ENCODE results near the gene ASB5. TPM values are rescaled to one million over a fixed set of nuclear protein-coding genes. Genes with fewer than 3 reads are reported as not detected.
"Not testable (repeated sequence)": the region's sequence is repeated elsewhere in the genome, so short reads cannot be mapped to it uniquely, and the experiment has no call there.

Gene ASB5
- total and polyA plus RNA-seq, 2 donors, result under 0.01 to 0.34 TPM

DNA sequence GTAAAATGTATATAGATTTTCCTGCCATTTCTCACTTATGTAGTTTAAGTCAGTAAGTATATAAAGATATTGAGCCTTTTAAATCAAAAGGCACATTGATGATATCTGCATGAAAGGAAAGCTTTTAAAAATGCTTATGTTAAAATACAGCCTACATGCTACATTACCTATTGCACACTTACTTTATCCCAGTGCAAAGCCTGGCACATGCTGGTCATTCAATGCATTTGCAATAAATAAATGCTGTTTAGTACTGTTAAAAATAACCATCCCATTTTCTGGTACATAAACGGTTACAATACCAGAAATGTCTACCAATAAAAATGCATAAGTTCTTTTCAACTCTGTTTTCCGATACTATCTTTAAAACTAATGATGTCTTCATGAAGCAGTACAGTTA, 51.5 kb downstream of the ASB5 start:
- DNase-seq (ENCODE audit: low read depth in 6 of 9, low spot score in 9 of 9), result no peak
- H3K27me3 ChIP-seq (ENCODE audit: control insufficient read depth in 2 of 2, insufficient read depth in 1 of 2, low read length in 1 of 2), result no peaks in the 10 kb centered on the region
- H3K9me3 ChIP-seq (ENCODE audit: control insufficient read depth in 2 of 2, insufficient read depth in 1 of 2, low read length in 1 of 2), result no peaks in the 10 kb centered on the region
- H3K4me1 ChIP-seq (ENCODE audit: control insufficient read depth in 2 of 2, insufficient read depth in 2 of 2, low read length in 2 of 2), result no peaks in the 10 kb centered on the region
- no peak overlapping the region for H3K27ac ChIP-seq (ENCODE audit: low read depth in 1 of 2, low read length in 1 of 2)
- H3K36me3 ChIP-seq (ENCODE audit: control insufficient read depth in 2 of 2, insufficient read depth in 2 of 2, low read length in 1 of 2), result no peaks in the 10 kb centered on the region
- H3K4me3 ChIP-seq (ENCODE audit: low read length in 2 of 2), result no peak overlapping the region
- 90% methylated on average over 2 of the region's 2 CpGs for WGBS

DNA sequence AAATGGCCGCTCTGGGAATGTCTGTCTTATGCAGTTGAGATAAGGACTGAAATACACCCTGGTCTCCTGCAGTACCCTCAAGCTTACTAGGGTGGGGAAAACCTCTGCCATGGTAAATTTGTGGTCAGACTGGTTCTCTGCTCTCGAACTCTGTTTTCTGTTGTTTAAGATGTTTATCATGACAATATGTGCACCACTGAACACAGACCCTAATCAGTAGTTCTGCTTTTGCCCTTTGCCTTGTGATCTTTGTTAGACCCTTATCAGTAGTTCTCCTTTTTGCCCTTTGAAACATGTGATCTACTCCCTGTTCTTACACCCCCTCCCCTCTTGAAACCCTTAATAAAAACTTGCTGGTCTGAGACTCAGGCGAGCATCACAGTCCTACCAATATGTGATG, 56.7 kb downstream of the ASB5 start:
- not testable (repeated sequence) for H3K4me1 ChIP-seq (ENCODE audit: control insufficient read depth in 2 of 2, insufficient read depth in 2 of 2, low read length in 2 of 2); DNase-seq (ENCODE audit: low read depth in 6 of 9, low spot score in 9 of 9); H3K27ac ChIP-seq (ENCODE audit: low read depth in 1 of 2, low read length in 1 of 2); H3K9me3 ChIP-seq (ENCODE audit: control insufficient read depth in 2 of 2, insufficient read depth in 1 of 2, low read length in 1 of 2); H3K4me3 ChIP-seq (ENCODE audit: low read length in 2 of 2); H3K36me3 ChIP-seq (ENCODE audit: control insufficient read depth in 2 of 2, insufficient read depth in 2 of 2, low read length in 1 of 2); H3K27me3 ChIP-seq (ENCODE audit: control insufficient read depth in 2 of 2, insufficient read depth in 1 of 2, low read length in 1 of 2)
- WGBS, result 71% methylated on average over 3 of the region's 3 CpGs

DNA sequence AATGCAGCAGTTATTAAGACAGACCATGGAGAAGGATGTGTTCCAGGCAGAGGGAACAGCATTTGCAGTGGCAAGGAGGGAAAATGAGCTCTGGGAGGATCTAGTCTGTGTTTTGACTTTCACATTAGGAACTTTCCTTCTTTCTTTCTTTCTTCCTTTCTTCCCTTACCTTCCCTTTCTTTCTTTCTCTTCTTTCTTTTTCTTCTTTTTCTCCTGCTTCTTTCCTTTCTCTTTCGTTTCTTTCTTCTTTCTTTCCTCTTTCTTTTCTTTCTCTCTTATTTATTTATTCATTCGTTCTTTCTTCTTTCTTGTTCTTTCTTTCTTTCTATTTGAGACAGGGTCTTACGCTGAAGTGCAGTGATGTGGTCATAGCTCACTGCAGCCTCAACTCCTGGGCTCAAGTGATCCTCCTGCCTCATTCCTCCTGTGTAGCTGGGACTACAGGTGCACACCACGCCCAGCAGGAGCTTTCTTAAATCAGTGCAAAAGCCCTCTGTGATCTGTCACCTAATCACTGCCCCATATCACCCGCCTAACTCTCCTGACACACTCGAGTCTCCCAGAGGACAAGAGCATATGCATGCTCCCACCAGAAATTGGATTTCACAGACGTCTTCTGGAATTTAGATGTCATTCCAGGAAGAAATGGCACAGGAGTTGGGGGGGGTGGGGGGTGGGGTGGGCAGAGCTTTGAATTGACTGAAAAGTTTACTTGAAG, 58.3 kb downstream of the ASB5 start:
- H3K4me1 ChIP-seq (ENCODE audit: control insufficient read depth in 2 of 2, insufficient read depth in 2 of 2, low read length in 2 of 2), result no peaks in the 10 kb centered on the region
- DNase-seq (ENCODE audit: low read depth in 6 of 9, low spot score in 9 of 9), result no peak

DNA sequence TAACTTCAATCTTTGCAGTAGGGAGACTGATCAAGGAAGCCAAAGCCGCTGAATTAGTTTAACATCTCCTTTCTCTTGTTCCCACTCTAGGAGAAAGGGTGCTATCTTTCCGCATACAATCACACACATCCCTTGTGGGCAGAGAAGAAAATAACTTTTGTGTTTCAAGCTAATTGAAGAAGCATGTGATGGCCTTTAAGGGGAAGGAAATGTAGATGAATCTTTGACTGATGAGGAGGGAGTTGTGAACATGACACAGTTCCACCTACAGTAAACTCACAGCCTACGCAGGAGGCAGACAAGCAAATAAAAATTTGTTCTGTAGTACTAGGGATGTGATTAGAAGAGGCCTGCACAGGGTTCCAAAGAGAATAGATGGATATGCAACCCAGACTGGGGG, 58.9 kb downstream of the ASB5 start:
- no peaks in the 10 kb centered on the region for H3K9me3 ChIP-seq (ENCODE audit: control insufficient read depth in 2 of 2, insufficient read depth in 1 of 2, low read length in 1 of 2)

More for the DNA sequence above, 58.3 kb downstream of the ASB5 start:
- no peaks in the 10 kb centered on the region for H3K9me3 ChIP-seq (ENCODE audit: control insufficient read depth in 2 of 2, insufficient read depth in 1 of 2, low read length in 1 of 2)
- no peaks in the 10 kb centered on the region for H3K27me3 ChIP-seq (ENCODE audit: control insufficient read depth in 2 of 2, insufficient read depth in 1 of 2, low read length in 1 of 2)
- H3K36me3 ChIP-seq (ENCODE audit: control insufficient read depth in 2 of 2, insufficient read depth in 2 of 2, low read length in 1 of 2), result no peaks in the 10 kb centered on the region
- no peak overlapping the region for H3K27ac ChIP-seq (ENCODE audit: low read depth in 1 of 2, low read length in 1 of 2)
- 90% methylated on average over 7 of the region's 7 CpGs for WGBS
- H3K4me3 ChIP-seq (ENCODE audit: low read length in 2 of 2), result no peak overlapping the region

DNA sequence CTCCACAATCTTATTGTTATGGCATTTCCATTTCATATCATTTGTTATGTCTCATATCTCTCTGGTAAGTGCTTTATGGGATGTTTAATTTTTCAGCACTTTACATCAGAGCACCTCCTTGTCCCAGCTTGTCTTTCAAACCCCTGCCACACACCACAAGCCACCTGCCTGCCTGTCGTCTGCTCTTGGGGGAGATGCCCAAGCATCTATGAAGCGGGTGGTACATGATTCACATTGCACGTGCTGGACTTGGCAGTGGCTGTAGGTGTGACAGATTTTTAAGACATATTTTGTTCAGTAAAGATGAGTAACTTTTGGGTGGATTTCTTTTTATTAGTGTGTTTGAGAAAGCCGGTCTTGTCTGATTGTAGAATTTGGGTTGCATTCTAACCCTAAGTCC, 59.5 kb downstream of the ASB5 start:
- H3K27me3 ChIP-seq (ENCODE audit: control insufficient read depth in 2 of 2, insufficient read depth in 1 of 2, low read length in 1 of 2), result no peaks in the 10 kb centered on the region
- WGBS, result 96% methylated on average over 4 of the region's 4 CpGs
- H3K36me3 ChIP-seq (ENCODE audit: control insufficient read depth in 2 of 2, insufficient read depth in 2 of 2, low read length in 1 of 2), result no peaks in the 10 kb centered on the region
- H3K27ac ChIP-seq (ENCODE audit: low read depth in 1 of 2, low read length in 1 of 2), result no peak overlapping the region
- H3K4me1 ChIP-seq (ENCODE audit: control insufficient read depth in 2 of 2, insufficient read depth in 2 of 2, low read length in 2 of 2), result no peaks in the 10 kb centered on the region
- no peak for DNase-seq (ENCODE audit: low read depth in 6 of 9, low spot score in 9 of 9)
- H3K4me3 ChIP-seq (ENCODE audit: low read length in 2 of 2), result no peak overlapping the region
- H3K9me3 ChIP-seq (ENCODE audit: control insufficient read depth in 2 of 2, insufficient read depth in 1 of 2, low read length in 1 of 2), result no peaks in the 10 kb centered on the region

More for the DNA sequence above, 58.9 kb downstream of the ASB5 start:
- 91% methylated on average over 3 of the region's 3 CpGs for WGBS
- Histone ChIP-seq H3K36me3 (ENCODE audit: control insufficient read depth in 2 of 2, insufficient read depth in 2 of 2, low read length in 1 of 2) (no peaks in the 10 kb centered on the region), H3K4me3 (ENCODE audit: low read length in 2 of 2) (no peak overlapping the region), H3K4me1 (ENCODE audit: control insufficient read depth in 2 of 2, insufficient read depth in 2 of 2, low read length in 2 of 2) (no peaks in the 10 kb centered on the region), H3K27me3 (ENCODE audit: control insufficient read depth in 2 of 2, insufficient read depth in 1 of 2, low read length in 1 of 2) (no peaks in the 10 kb centered on the region), H3K27ac (ENCODE audit: low read depth in 1 of 2, low read length in 1 of 2) (no peak overlapping the region)
- DNase-seq (ENCODE audit: low read depth in 6 of 9, low spot score in 9 of 9), result no peak

DNA sequence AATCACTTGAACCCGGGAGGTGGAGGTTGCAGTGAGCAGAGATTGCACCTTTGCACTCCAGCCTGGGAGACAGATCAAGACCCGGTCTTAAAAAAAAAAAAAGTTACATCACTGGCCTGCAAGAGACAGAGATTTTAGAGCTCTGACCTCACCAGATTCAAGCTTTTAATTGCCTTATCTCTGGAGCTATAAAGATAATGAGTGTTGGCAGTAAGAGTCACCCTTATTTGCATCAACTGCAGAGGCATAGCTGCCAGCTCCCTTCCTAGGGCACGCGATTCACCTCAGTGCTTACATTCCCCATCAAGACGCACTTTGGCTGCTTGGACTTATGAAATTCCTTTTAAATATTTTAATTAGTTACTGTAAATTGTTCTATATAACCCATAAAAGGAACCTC, 61.2 kb downstream of the ASB5 start:
- WGBS, result 98% methylated on average over 5 of the region's 5 CpGs
- Histone ChIP-seq H3K9me3 (ENCODE audit: control insufficient read depth in 2 of 2, insufficient read depth in 1 of 2, low read length in 1 of 2) (no peaks in the 10 kb centered on the region), H3K27ac (ENCODE audit: low read depth in 1 of 2, low read length in 1 of 2) (no peak overlapping the region), H3K4me3 (ENCODE audit: low read length in 2 of 2) (no peak overlapping the region), H3K4me1 (ENCODE audit: control insufficient read depth in 2 of 2, insufficient read depth in 2 of 2, low read length in 2 of 2) (no peaks in the 10 kb centered on the region), H3K27me3 (ENCODE audit: control insufficient read depth in 2 of 2, insufficient read depth in 1 of 2, low read length in 1 of 2) (no peaks in the 10 kb centered on the region), H3K36me3 (ENCODE audit: control insufficient read depth in 2 of 2, insufficient read depth in 2 of 2, low read length in 1 of 2) (no peaks in the 10 kb centered on the region)
- DNase-seq (ENCODE audit: low read depth in 6 of 9, low spot score in 9 of 9), result no peak

DNA sequence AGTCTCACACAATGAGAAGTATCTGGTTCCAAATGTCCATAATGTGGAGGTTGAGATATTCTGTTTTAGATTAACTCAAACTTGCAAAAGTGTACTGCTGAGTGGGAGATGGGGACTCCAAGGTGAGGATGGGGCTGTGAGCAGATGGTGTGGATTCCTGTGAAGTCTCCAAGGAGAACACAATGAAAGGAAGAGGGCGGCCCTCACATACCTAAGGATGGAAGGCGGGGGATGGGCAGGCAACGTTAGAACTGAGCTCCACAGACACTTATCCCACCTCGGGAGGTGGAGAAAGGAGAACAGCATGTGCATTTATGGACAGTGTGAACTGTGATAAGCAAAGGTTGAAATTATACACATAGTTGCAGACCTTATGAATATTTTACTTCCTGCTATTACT, 63.7 kb downstream of the ASB5 start:
- Histone ChIP-seq H3K4me1 (ENCODE audit: control insufficient read depth in 2 of 2, insufficient read depth in 2 of 2, low read length in 2 of 2) (no peaks in the 10 kb centered on the region), H3K4me3 (ENCODE audit: low read length in 2 of 2) (no peak overlapping the region), H3K27ac (ENCODE audit: low read depth in 1 of 2, low read length in 1 of 2) (no peak overlapping the region), H3K27me3 (ENCODE audit: control insufficient read depth in 2 of 2, insufficient read depth in 1 of 2, low read length in 1 of 2) (no peaks in the 10 kb centered on the region), H3K9me3 (ENCODE audit: control insufficient read depth in 2 of 2, insufficient read depth in 1 of 2, low read length in 1 of 2) (no peaks in the 10 kb centered on the region), H3K36me3 (ENCODE audit: control insufficient read depth in 2 of 2, insufficient read depth in 2 of 2, low read length in 1 of 2) (no peaks in the 10 kb centered on the region)
- no peak for DNase-seq (ENCODE audit: low read depth in 6 of 9, low spot score in 9 of 9)
- WGBS, result 75% methylated on average over 4 of the region's 4 CpGs

DNA sequence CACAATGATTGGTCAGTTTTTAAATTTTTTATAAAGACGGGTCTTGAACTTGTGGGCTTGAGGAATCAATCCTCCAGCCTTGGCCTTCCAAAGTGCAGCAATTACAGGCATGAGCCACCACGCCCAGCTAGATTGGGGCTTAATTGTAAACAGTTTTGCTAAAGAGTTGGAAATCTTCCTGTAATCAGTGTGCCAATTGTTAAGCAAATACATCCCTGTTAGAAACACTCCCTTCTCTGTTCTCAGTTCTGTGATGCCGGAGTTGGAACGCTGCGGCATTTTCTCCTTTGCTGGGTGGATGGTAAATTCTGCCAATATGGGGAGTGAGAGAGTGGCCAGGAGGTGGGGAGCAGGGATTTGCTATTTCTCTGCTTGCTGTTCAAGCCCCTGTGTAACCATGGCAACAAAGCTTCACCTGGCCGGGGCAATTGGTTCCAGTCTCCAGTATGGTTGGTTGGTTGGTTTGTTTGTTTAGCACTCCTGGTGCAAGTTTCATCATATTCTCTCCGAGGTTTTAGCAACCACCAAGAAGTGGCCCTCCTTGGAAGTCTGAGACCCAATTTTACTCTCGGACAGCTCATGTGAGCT, 70.6 kb downstream of the ASB5 start:
- no peak overlapping the region for H3K4me3 ChIP-seq (ENCODE audit: low read length in 2 of 2)
- no peak overlapping the region for H3K27ac ChIP-seq (ENCODE audit: low read depth in 1 of 2, low read length in 1 of 2)
- peaks cover 3 to 4% of the 10 kb centered on the region in 2 donors for H3K4me1 ChIP-seq (ENCODE audit: control insufficient read depth in 2 of 2, insufficient read depth in 2 of 2, low read length in 2 of 2)
- no peak for DNase-seq (ENCODE audit: low read depth in 6 of 9, low spot score in 9 of 9)
- H3K27me3 ChIP-seq (ENCODE audit: control insufficient read depth in 2 of 2, insufficient read depth in 1 of 2, low read length in 1 of 2), result no peaks in the 10 kb centered on the region
- WGBS, result 94% methylated on average over 8 of the region's 8 CpGs
- peaks cover 0 to 4% of the 10 kb centered on the region in 2 donors for H3K9me3 ChIP-seq (ENCODE audit: control insufficient read depth in 2 of 2, insufficient read depth in 1 of 2, low read length in 1 of 2)
- no peaks in the 10 kb centered on the region for H3K36me3 ChIP-seq (ENCODE audit: control insufficient read depth in 2 of 2, insufficient read depth in 2 of 2, low read length in 1 of 2)

DNA sequence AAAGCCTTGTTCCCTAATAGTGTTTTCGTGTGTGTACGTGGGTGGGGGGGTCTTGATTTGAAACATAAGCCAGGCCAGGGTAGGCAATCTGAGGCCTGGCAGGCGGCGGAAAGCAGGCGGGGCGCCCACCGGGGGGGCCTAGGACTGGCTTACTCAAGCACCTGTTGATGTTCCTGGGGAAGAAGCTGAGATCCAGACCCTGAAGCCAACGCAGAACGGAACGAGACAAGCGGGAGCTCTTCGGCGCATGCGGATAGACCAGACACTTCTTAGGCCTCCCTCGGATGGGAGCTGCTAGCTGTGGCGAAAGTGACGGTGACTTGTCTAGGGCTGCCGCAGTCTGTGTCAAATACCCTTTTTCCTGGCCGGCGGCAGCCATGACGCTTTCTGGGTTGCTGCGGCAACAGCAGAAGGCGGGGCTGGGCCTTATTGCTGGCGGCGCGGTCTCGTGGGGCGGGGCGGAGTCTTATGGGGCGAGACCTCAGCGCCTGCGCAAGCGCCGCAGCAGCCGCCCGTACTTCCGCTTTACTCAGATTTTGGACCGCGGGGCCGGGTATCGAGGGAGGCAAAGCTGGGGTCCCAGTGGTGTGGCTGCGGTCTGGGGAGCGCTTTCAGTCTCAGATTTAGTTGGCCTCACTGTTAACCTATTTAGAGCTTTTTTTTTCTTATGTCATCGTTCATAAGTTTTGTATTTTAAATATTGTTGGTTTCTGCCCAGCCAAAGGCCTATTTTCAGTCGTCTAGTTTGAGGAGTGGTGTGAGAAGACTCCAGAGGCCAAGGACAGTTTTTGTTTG, 73.6 kb downstream of the ASB5 start, which contains the start of gene SPATA4:
Gene SPATA4 (minus strand): TSS at position 402 of the 795 bp plus-strand sequence. CDS start 23 bp downstream, at position 379.
- no peak within 1 kb of the TSS for H3K27ac ChIP-seq (ENCODE audit: low read depth in 1 of 2, low read length in 1 of 2)
- H3K4me1 ChIP-seq (ENCODE audit: control insufficient read depth in 2 of 2, insufficient read depth in 2 of 2, low read length in 2 of 2), result peaks cover 3 to 4% of the 10 kb centered on the region in 2 donors
- DNase-seq (ENCODE audit: low read depth in 6 of 9, low spot score in 9 of 9), result peak; percentile 69 to 93 (median 83)
- no peaks in the 10 kb centered on the region for H3K27me3 ChIP-seq (ENCODE audit: control insufficient read depth in 2 of 2, insufficient read depth in 1 of 2, low read length in 1 of 2)
- WGBS, result under 1% methylated on average over 45 of the region's 45 CpGs
- peaks cover 0 to 4% of the 10 kb centered on the region in 2 donors for H3K9me3 ChIP-seq (ENCODE audit: control insufficient read depth in 2 of 2, insufficient read depth in 1 of 2, low read length in 1 of 2)
- no peaks in the 10 kb centered on the region for H3K36me3 ChIP-seq (ENCODE audit: control insufficient read depth in 2 of 2, insufficient read depth in 2 of 2, low read length in 1 of 2)
- peak within 1 kb of the TSS; percentile 44 to 54 for H3K4me3 ChIP-seq (ENCODE audit: low read length in 2 of 2)
